Lower leg skin (tissue), 3 donors: ENCODE measurements around the gene ZDHHC4.

ENCODE experiments used
- CTCF ChIP-seq, 3 donors: fragments of 450-650 bp; IDR thresholded peaks; one replicate each; pipeline ENCODE4 v1.5.1; 2016; ENCODE audit warnings: antibody characterized with exemption in 3 of 3, mild to moderate bottlenecking in 3 of 3, moderate library complexity in 2 of 3
- POLR2A ChIP-seq, 2 donors: fragments of 450-650 bp; IDR thresholded peaks; one replicate each; pipeline ENCODE4 v1.6.1; 2016 to 2017; ENCODE audit warnings: antibody characterized with exemption in 2 of 2, mild to moderate bottlenecking in 1 of 2, moderate library complexity in 1 of 2

GRCh38 chr7:6619961-6620360, 42.7 kb downstream of the ZDHHC4 start:
- TF ChIP-seq CTCF (IDR thresholded peaks at IDR 0.05) (no peak), POLR2A (IDR thresholded peaks at IDR 0.05) (no peak)
